Activated T-cell treated with anti-CD3 and anti-CD28 coated beads, Interleukin-2, amount 50 U/mL, for 48 hours (primary cell): ENCODE measurements around the gene TLL1.

Experiments used
- DNase-seq, 2 experiments: peaks; one replicate each; pipeline ENCODE4 v3.0.0-alpha.2; 2020

The TLL1 gene

DNA sequence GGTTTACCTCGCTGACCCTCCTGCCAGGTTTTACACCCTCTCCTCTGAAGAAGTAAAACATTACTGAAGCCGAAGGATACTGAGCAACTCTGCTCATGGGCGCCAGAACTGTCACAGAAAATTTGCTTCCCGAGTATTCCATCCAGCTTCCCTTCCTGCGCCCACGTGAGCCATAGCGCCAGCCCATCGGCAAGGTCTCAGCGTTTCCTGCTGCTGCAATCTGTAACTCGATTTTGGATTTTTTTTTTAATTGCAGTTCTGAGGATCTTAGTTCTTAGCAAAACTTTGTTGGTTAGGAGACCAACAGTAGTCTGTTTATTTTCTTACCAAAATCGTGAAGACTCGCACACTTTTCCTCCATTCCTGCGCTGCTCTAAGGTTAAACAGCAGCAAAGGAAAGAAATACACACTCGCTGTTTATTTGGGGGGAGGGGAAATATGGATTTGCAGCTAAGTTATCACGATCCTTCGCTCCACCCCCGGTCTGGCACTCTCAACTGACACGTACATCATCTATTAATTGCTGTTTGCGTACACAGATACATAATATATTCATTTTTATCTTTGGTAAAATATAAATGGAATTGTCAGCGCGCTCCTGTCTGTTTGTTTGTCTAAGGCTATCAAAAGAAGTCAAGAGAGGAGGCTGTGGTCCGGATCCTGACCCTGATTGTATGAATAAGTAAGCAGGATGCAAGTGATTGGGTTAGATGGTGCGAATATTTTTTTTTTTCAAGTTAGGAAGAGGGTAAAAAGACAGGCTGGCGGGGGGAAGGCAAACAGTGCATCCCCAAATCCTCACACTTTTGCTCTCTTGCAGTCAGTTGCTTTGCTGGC is at the start of gene TLL1:
Gene TLL1 (plus strand): TSS at position 777 of the 837 bp plus-strand sequence. CDS start 668 bp downstream, outside the sequence.
- DNase-seq, result no peak

DNA sequence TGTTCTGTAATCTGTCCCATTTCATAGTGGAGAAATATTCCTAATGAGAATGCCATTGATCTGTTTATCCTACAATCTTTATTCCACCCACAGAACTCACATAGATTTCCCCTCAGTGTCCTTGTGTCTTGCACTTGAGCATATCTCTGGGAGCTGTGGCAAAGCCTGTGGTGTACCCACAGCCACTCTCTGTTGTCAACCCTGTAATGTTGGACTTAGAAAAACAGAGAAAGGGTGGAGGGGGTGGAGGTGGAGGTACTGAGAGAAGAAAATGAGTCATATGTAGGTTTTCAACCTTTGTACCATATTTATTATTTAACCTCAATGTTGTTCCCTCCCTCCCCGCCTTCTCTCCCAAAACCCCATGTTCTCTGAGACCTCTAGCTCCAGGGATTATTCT is 46.9 kb upstream of the TLL1 start:
- no peak for DNase-seq

DNA sequence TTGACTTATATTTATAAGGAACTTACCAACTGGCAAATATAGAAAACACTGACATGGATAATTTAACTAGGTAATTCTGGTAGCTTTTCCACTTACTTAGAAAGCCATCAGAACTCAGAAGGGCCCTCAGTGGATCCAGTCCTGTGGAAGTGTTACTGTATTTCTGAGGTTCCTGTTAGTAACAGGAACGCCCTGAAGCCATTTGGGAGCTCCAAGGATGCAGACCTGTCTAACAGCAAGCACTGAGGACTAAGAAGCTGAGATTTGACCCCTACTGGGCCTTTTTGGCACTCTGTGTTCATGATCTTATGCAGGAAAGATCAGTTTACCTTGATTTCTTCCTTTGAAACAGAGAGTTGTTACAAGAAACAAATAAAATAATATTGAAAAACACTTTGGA is 46.0 kb upstream of the TLL1 start:
- DNase-seq, result no peak

DNA sequence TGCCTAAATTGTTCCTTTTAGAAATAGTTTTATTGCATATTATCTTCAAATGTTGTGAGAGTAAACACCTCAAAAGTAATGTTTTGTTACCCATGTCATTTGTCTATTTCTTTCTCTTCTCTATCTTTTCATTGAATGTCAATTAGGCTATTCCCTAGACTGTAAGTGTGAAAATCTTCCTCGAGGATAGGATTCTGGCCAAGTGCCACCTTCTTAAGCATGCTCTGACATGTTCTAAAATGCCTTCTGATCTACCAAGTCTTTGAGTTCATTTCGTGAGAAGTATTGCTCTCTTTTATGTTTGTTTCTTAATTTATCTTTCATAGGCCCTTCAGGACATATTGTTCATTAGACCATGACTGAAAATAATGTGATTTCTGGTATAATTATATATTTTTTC is 44.1 kb upstream of the TLL1 start:
- DNase-seq, result no peak

DNA sequence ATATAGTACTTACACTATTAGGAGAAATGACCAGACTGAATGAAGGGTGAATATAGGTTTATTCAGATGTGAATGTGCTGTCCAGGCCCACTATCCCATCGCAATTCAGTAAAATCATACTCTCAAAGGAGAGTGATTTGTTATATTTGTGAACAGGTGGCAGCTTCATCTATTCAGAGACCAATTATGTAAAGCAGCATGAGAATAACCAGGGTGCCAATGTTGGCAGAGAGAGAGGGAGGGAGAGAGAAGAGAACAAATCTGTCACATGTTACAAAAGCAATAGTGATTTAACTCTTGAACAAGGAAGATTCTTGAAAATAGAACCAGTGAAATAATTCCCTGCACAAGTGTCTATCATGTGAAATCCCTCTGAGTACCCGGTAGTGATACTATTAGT is 38.9 kb upstream of the TLL1 start:
- DNase-seq, result no peak

DNA sequence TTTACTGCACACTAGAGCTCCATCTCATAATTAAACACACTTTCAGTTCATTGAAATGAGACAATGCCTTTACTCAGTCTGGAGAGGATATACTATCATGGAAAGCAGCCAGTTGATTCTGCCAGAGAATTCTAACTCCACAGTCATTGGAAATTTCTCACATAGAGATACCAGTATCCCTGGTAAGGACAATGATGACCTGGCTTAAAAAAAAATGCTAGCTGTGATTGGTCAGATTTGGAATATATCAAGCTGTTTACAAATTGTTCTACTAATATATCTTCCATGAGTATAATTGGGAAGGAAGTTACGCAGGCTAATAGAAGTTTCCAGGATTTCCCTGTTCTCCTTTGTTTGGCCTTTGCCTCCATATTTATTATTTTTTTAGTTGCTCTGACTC is 34.5 kb upstream of the TLL1 start:
- no peak for DNase-seq

DNA sequence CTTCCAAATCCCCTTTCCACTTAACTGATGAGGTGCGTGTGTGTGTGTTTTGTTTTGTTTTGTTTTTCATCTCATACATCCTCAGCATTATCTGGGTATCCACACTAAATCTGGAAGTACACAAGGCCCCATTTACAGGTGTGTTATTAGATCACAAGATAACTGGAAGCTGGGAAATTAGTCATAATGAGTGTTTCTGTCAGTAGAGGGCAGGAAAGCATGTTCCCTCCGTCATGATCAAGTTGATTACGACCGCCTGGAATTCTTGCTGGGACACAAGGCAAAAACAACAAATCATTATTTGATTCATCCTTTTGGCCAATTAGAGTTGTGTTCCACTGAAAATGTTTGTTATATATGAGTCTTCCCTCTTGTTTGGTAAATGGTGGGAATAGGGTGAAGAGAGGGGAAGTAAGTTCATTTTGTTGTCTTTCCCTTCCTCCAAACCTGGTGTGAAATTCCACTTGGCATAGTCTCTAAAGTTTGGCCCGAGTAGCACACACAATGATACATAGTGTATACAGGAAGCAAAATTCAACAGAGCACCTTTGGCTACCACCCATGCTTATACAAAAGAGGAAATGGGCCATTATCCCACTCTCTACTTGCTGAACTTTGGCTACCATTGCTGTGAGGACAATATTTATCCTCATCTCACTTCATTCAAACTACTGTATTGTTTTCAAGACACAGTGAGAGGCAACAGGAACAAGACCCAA is 33.3 kb upstream of the TLL1 start:
- no peak for DNase-seq

DNA sequence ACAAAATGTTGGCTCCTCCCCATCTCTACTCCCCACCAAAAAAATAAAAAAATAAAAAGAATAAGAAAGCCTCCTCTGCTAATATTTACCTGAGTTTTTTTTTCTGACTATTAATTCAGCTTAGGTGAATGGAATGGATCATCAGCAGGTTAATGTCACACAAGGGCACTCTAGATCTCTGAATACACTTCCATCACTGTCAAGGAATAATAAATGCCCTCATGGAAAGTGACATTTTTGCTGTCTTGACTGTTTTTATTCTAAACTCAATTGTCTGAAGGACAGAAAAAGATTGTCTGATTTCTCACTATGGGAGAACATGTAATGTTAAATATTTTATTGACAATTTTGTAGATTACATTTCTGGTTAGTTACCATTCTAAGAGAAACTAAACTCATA is 30.4 kb upstream of the TLL1 start:
- DNase-seq, result no peak

DNA sequence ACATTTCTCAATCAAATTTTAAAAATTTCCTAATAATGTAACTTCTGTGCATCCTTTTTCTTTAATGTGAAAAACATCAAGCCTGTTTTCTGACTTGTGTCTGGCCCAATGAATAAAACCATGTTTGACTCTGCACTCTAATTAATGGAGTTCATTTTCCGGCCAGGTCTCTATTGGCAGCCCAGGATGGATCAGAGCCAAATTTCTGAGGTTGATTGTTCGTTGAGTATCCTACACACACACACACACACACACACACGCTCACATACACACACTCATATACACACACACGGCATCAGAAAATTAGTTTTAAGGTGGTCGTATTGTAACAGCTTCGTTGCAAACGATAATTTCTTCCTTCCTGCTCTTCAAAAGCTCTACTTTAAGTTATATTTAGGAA is 28.9 kb upstream of the TLL1 start:
- DNase-seq, result no peak

DNA sequence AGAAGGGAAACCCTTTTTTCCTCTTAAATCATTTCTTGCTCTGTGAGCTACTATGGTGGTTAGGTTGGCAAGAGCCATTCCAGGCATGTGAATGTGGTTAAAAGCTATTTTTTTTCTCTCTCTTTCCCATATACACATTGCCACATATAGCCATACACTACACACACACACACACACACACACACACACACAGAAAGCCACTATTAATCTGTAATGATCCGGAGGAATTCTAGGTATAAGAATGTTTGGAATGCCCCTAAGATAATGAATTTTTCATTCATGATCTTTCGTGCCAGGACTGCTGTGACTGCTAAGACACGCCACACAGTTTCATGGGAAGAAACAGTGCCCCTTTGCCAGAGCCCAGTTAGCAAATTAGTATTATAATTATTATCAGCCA is 21.8 kb upstream of the TLL1 start:
- DNase-seq, result no peak

DNA sequence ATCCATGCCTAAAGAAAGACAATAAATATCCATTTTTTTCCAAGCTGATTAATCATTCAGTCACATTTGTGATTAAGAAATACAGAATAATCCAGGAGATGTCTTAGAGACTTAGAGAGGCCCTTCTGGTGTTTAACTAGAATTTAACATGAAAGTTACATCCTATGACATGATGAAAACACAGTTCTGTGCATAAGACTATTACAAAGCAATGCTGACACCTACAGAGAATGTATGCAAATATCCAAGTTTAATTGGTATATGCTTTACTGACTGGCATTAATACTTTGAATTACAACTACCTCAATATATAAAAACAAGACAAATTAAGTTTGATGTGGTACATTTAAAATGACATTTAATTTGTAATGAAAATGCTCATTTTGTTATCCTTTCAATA is 17.8 kb upstream of the TLL1 start:
- no peak for DNase-seq

DNA sequence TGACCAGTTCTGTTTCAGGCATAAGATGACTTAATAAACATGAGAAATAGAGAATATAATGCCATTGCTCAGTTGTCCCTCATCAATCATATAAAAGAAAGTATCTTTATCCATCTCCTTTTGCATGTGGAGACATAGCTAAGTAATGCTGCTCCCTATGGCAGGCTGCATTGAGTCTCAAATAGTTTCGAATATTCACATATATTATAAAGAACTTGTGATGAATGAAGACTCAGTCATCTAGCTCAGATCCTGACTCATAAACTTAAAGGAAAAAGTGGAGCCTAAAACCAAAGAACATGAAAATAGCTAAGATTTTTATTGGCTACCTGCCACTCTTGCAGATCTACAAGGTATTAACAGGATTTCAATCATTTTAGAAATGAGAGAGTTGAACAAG is 11.7 kb upstream of the TLL1 start:
- no peak for DNase-seq

DNA sequence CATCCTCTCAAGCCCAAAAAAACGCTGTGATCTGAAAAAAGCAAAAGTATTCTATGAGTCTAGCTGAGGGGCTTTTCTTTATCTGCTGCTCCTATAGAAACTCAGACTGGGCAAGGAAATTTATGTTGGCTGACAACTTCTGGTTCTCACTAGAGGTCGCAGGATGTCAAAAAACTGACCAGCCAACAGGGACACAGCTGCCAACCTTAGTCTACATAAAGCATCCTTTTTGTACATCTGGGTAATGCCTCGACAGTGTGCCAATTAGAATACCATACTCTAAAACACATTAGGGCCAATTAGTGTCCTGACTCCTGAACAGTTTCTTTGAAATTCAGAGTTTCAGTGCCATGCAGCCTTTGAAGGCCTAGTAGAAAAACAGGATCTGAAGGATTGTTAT is 8.8 kb upstream of the TLL1 start:
- no peak for DNase-seq

DNA sequence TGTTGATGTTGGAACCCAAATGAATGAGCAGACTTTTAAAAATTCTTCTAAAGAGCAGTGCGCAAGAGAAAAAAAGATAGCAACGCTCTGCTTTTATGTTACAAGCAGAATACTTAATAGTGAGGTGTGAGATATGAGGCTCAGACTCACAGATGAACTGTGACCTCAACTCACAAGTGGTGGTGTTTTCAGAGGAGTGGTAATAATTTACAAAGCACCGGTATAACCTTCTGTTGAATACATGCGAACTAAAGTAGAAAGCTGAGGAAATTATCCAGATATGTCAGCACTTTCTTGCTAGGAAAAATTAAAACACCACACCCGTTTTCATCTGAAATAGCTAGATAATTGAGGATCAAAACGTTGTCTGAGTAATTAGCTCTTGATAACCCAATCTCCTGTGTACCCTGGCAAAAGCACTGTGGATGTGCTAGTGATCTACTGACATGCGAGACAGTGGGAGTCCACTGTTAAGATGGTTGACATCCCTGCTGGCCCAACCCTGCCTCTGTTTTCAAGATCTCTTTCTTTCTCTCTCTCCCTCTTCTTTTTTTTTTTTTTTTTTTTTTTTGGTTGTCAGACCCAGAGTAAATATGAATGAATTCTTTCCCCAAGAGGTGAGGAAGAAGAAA is 6.9 kb upstream of the TLL1 start:
- no peak for DNase-seq

DNA sequence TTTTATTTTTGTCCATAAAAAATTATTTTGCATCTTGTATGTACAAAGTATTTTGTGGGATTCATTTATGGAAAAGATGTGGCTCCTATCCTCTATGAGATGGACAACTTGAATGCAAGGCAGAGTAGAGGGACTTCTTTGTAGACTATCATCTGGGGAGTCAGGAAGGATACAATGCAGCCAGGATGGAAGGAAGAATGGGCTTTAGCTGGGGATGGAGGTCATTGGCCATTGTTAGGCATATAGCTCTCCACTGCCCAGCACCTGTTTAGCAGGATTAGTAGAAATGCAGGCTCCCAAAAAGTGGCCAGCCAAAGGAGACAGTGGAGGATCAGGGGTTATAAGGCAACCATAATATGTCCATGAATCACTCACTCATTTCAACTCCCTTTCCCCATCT is 5.1 kb upstream of the TLL1 start:
- DNase-seq, result no peak

DNA sequence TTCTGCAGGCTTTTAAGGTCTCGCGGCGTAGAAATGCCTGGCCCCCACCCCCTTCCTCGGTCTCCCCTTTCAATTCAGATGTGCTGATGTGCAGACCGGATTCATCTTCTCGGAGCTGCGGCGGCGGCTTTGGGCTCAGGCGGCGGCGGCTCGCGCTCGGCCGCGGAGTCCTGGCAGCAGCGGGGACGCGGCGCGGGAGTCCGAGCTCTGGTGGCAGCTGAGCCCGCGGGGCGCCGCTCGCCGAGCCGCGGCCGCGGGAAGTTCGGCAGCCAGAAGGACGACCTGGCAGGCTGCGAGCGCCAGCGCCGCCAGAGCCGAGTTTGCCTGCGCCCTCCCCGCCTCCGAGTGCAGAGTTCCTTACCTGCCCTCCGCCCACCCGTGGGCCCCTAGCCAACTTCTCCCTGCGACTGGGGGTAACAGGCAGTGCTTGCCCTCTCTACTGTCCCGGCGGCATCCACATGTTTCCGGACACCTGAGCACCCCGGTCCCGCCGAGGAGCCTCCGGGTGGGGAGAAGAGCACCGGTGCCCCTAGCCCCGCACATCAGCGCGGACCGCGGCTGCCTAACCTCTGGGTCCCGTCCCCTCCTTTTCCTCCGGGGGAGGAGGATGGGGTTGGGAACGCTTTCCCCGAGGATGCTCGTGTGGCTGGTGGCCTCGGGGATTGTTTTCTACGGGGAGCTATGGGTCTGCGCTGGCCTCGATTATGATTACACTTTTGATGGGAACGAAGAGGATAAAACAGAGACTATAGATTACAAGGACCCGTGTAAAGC is 448 bp downstream of the TLL1 start:
- peak in 1 of 2 experiments; percentile 19 for DNase-seq

DNA sequence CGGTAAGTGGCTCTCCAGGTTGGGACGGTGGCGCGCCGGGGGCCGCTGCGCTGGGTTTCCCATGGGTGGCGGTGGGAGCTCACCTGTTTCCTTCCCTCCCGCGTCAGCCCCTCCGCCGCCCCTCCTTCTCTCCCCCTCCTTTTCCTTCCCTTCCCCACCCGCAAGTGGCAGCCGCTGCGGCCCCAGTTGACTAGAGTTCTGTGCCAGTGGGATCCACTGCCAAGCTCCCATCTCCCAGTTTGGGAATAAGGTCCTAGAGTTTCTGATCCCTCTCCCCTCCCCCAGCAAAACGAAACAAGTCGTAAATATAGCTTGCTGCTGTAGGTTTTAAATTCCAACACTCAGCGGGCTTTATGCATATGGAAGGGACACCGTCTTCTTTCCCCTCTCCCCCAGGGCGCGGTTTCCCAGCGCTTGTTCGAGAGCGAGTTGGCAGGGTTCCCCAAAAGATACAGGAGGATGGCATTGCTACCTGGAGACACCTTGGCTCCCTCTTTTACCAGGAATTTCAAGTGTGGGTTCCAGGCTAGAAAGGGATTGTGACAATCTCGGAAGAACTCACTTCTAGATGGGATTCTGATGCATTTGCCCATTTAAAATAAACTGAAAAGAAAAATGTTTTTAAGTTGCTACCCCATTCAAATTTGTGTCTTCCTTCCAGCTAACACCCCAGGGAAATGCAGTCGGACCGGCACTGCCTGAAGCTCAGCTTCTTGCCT is 1.2 kb downstream of the TLL1 start:
- DNase-seq, result no peak

DNA sequence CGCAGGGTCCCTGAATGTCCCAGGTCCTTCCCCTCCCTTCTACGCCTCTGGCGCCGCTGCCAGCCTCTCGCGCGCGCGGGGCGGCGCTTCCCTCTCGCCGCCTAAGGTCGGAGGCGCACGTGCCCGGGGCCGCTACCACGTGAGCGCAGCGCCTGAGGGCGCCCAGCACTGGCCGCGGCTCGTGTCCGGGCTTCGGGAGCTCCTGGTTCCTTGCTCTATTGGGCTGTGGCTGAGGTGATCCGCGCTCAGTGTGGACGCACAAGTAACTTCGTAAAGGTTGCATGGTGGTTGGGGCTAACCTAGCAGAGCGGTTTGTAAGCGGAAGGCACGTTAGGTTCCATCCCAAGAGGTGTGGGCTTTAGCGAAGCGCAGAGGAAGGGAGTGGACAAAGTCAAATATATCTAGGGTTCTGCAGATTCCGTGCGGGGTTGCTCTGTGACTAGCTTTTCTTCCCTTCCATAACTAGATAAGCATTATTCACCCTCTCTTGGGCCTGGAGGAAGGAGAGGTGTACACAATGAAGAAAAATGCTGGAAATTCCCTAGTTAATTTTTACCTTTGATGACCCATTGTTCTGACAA is 1.8 kb downstream of the TLL1 start:
- DNase-seq, result no peak

DNA sequence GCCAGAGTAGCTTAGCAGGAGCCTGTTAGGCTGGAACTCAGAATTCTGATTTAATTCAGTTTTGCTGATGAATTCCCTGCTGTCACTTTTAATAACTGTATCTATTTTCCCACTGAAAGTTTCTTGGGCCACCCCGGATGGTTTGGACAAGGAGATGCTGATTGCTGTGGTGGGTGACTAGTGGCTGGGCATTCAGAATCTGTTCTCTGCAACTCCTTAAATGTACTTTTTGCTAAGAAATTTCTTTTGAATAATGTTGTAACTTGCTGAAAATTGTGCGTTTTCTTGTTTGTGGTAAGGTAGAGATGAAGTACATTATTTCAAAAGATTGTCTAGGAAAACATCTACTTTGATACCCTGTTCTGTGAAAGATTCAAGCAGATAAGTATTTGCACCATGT is 2.4 kb downstream of the TLL1 start:
- DNase-seq, result no peak

DNA sequence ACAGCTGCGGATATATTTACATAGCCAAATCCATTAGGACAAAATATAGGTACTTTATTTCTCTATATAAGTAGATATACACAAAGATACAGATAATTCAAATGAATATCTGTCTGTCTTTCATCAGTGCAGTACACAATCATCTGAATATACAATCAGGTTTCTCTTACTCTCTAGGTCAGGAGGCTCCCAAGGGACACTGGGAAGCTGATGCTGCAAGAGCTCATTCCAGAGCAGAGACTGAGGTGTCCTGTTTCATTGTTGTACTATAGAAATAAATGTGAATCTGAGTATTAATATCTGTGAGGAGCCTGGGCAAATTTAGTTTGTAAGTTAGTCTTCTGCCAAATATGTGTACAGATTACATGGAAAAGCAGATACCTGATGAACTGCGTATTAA is 4.2 kb downstream of the TLL1 start:
- DNase-seq, result no peak

DNA sequence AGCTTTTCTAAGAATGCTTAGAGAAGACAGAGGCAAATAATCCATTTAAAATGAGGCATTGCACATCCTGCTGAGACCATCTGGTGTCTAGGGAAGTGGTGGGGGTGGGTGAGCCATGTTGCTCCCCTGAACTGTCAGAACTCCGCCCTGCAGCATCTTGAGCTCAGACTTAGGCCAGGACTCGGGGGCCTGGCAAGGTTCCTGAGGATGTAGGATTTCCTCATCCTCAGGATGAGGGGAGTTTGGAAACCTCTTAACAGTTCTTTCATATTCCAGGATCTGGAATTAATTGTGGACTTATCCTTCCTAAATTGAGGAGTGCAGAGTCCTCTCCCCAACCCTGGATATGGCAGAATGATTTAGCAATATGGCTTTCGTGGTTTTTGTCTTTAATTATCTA is 6.6 kb downstream of the TLL1 start:
- no peak for DNase-seq

DNA sequence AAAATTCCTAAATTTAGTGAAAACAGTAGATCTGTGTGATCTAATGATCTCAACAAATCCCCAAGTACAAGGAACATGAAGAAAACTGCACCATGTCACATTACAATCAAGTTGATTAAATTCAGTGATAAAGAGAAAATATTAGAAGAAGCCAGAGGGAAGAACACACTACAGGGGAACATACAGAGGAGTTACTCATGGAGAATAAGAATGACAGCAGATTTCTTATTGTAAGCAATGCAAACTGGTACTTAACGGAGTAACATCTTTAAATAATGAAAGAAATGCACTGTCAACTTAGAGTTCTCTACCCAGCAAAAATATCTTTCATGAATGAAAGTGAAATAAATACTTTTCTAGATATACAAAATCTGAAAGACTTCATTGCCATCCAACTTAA is 21.1 kb downstream of the TLL1 start:
- no peak for DNase-seq
